Measurements from ENCODE around the gene TCF7L1. TPM values are rescaled to one million over a fixed set of nuclear protein-coding genes. Genes with fewer than 3 reads are reported as not detected.

The TCF7L1 gene
- total and polyA plus RNA-seq, 2 donors (not counting 3 experiments of a cell fraction or from before 2014, with no cell fraction given), result 9.6 to 17.4 TPM

DNA sequence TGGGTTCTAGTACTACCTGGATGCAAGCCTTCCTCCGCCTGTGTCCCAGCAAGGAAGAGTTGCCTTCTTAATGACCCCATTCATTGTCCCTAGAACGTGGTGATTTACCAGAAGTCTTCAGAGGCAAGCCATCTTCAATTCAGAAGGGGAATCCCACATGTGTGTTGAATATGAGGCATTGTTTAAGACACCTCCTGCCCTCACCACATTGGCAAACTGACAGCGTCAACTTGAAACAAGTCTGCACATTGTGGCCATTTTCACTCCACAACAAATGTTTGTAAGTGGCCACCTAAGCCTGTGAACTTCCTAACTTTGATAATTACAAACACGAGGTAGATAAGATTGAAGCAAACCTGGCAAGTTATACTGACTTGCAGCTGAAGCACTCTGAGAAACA lies 83.7 kb downstream of the TCF7L1 start:
- Histone ChIP-seq H2AFZ (ENCODE audit: low read depth, low read length) (no peak overlapping the region), H3K27ac (ENCODE audit: insufficient read depth, low read depth, low read length) (no peak overlapping the region), H3K9me1 (replicated peaks; ENCODE audit: control insufficient read depth, extremely low read depth, insufficient read depth, low read length) (no peaks in the 10 kb centered on the region), H3K4me3 (replicated peaks in 1 of 3; ENCODE audit: insufficient read depth in 1 of 3, low read depth in 1 of 3, low read length in 3 of 3) (no peak overlapping the region), H3K36me3 (ENCODE audit: control insufficient read depth in 2 of 2, extremely low read depth in 1 of 2, insufficient read depth in 2 of 2, low read length in 2 of 2) (no peaks in the 10 kb centered on the region), H3K9ac (replicated peaks; ENCODE audit: extremely low read depth, insufficient read depth, low read length) (no peak overlapping the region), H3K4me2 (ENCODE audit: insufficient read depth, low read length) (no peak overlapping the region), H3K79me2 (ENCODE audit: control insufficient read depth, insufficient read depth, low read length) (no peaks in the 10 kb centered on the region), H3K27me3 (ENCODE audit: control insufficient read depth in 2 of 2, insufficient read depth in 2 of 2, low read length in 2 of 2) (no peaks in the 10 kb centered on the region), H3K9me3 (replicated peaks; ENCODE audit: control insufficient read depth, insufficient read depth, low read length) (no peaks in the 10 kb centered on the region), H4K20me1 (replicated peaks; ENCODE audit: control insufficient read depth, extremely low read depth, insufficient read depth, low read length) (no peaks in the 10 kb centered on the region), H3K4me1 (ENCODE audit: control insufficient read depth, extremely low read depth, insufficient read depth, low read length) (no peaks in the 10 kb centered on the region)
- DNase-seq (ENCODE audit: low read depth, low spot score) (no peak), FAIRE-seq (no peak)
- no TSS peak for BruUV-seq (replicated peaks)
- intact Hi-C loops (cut with micrococcal nuclease), result no loop called here
- POLR2A ChIA-PET, result no interaction called here
- dilution Hi-C loops (cut with MboI; ENCODE audit: extremely low pct_ligation_motif_present, low sequenced_read_pairs), result no loop called here
- CTCF ChIA-PET, result no interaction called here
- TF ChIP-seq EZH2 (IDR thresholded peaks at IDR 0.05; ENCODE audit: borderline replicate concordance, low read depth, low read length, severe bottlenecking) (no peak), POLR2A (IDR thresholded peaks at IDR 0.05; ENCODE audit: low read depth, low read length) (no peak), MYC (IDR thresholded peaks at IDR 0.05; ENCODE audit: low read depth, low read length) (no peak), GATA2 (IDR thresholded peaks at IDR 0.05; ENCODE audit: insufficient read depth, insufficient read length, low read depth, low read length) (no peak), POLR2AphosphoS5 (IDR thresholded peaks at IDR 0.05; ENCODE audit: insufficient read depth, low read depth, low read length) (no peak), JUN (IDR thresholded peaks at IDR 0.05; ENCODE audit: borderline replicate concordance, insufficient read depth, insufficient read length, low read depth) (no peak)
- TF ChIP-seq, protein P1, sequence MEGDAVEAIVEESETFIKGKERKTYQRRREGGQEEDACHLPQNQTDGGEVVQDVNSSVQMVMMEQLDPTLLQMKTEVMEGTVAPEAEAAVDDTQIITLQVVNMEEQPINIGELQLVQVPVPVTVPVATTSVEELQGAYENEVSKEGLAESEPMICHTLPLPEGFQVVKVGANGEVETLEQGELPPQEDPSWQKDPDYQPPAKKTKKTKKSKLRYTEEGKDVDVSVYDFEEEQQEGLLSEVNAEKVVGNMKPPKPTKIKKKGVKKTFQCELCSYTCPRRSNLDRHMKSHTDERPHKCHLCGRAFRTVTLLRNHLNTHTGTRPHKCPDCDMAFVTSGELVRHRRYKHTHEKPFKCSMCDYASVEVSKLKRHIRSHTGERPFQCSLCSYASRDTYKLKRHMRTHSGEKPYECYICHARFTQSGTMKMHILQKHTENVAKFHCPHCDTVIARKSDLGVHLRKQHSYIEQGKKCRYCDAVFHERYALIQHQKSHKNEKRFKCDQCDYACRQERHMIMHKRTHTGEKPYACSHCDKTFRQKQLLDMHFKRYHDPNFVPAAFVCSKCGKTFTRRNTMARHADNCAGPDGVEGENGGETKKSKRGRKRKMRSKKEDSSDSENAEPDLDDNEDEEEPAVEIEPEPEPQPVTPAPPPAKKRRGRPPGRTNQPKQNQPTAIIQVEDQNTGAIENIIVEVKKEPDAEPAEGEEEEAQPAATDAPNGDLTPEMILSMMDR (IDR thresholded peaks at IDR 0.05; ENCODE audit: extremely low read depth in 1 of 2, insufficient read depth in 1 of 2, low read depth in 1 of 2, low read length in 2 of 2), result no peak
- TF ChIP-seq, protein P2, sequence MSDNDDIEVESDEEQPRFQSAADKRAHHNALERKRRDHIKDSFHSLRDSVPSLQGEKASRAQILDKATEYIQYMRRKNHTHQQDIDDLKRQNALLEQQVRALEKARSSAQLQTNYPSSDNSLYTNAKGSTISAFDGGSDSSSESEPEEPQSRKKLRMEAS (IDR thresholded peaks at IDR 0.05; ENCODE audit: insufficient read depth, insufficient read length), result no peak

Data from endothelial cell of umbilical vein (primary cell).